CD14-positive monocyte (primary cell): ENCODE results near the gene KLF14. TPM values are rescaled to one million over a fixed set of nuclear protein-coding genes. Genes with fewer than 3 reads are reported as not detected.

Experiments
- DNase-seq, 3 donors: peaks; one replicate each; pipeline ENCODE4 v3.0.0-alpha.2; 2011 to 2022
- H2AFZ ChIP-seq: 2 replicates; pipeline ENCODE4 v1.6.0; 2012; ENCODE audit warnings: mild to moderate bottlenecking, low read depth, low read length, inconsistent platforms; ENCODE audit not compliant: insufficient read depth, poor library complexity, severe bottlenecking
- H3K27ac ChIP-seq, 2 donors: 1 replicate in 1 of 2; 2 replicates in 1 of 2; pipeline ENCODE4 v1.5.1; 2012 to 2013; ENCODE audit warnings: low read length in 2 of 2, control low read depth in 1 of 2, inconsistent platforms in 1 of 2, low read depth in 1 of 2, mild to moderate bottlenecking in 1 of 2
- H3K27me3 ChIP-seq, 2 donors: one replicate each; pipeline versions ENCODE4 v1.6.0 to v1.6.1; 2011 to 2013; ENCODE audit warnings: low read length in 2 of 2; ENCODE audit not compliant: control insufficient read depth in 2 of 2, insufficient read depth in 2 of 2
- H3K36me3 ChIP-seq, 2 donors: replicated peaks in 1 of 2; 1 replicate in 1 of 2; 2 replicates in 1 of 2; pipeline versions ENCODE4 v1.5.1 to v1.6.1; 2012 to 2013; ENCODE audit warnings: low read length in 2 of 2, control low read depth in 1 of 2, inconsistent platforms in 1 of 2, mild to moderate bottlenecking in 1 of 2; ENCODE audit not compliant: insufficient read depth in 2 of 2, control insufficient read depth in 1 of 2
- H3K4me1 ChIP-seq, 2 donors: 1 replicate in 1 of 2; 2 replicates in 1 of 2; pipeline versions ENCODE4 v1.5.1 to v1.6.1; 2012 to 2013; ENCODE audit warnings: low read length in 2 of 2, control low read depth in 1 of 2, inconsistent platforms in 1 of 2, mild to moderate bottlenecking in 1 of 2, moderate library complexity in 1 of 2; ENCODE audit not compliant: insufficient read depth in 2 of 2, control insufficient read depth in 1 of 2
- H3K4me2 ChIP-seq: replicated peaks from 2 replicates; pipeline ENCODE3; 2012; ENCODE audit warnings: low read length, moderate library complexity, mild to moderate bottlenecking; ENCODE audit not compliant: poor library complexity, severe bottlenecking; ENCODE audit errors: extremely low read depth
- H3K4me3 ChIP-seq, 3 experiments: fragments of 200-600 bp in 1 of 3; sonication (generic) in 1 of 3; replicated peaks in 1 of 3; 1 replicate in 2 of 3; 2 replicates in 1 of 3; pipeline ENCODE4 v1.5.1; 2011 to 2013; ENCODE audit warnings: low read length in 3 of 3, mild to moderate bottlenecking in 3 of 3, control low read depth in 2 of 3, low read depth in 2 of 3, inconsistent platforms in 1 of 3, moderate library complexity in 1 of 3
- H3K79me2 ChIP-seq: 2 replicates; pipeline ENCODE4 v1.6.0; 2012; ENCODE audit warnings: mild to moderate bottlenecking, control low read depth, inconsistent platforms, low read length, moderate library complexity; ENCODE audit not compliant: insufficient read depth
- H3K9ac ChIP-seq: 2 replicates; pipeline ENCODE4 v1.6.0; 2017; ENCODE audit warnings: low read length, mild to moderate bottlenecking; ENCODE audit not compliant: insufficient read depth, poor library complexity, severe bottlenecking
- H3K9me3 ChIP-seq, 2 donors: replicated peaks in 1 of 2; 1 replicate in 1 of 2; 2 replicates in 1 of 2; pipeline versions ENCODE4 v1.5.1 to v1.6.1; 2012 to 2013; ENCODE audit warnings: low read length in 2 of 2, control low read depth in 1 of 2; ENCODE audit not compliant: control insufficient read depth in 1 of 2, insufficient read depth in 1 of 2
- H4K20me1 ChIP-seq: 2 replicates; pipeline ENCODE4 v1.6.0; 2012; ENCODE audit warnings: mild to moderate bottlenecking, low read length, control low read depth, moderate library complexity; ENCODE audit not compliant: insufficient read depth
- H3K27ac Mint-ChIP-seq, 7 donors: one replicate each; pipeline ENCODE4 v1.8.0; 2020; ENCODE audit warnings: mild to moderate bottlenecking in 7 of 7, mixed read lengths in 7 of 7, moderate library complexity in 6 of 7, inconsistent platforms in 2 of 7
- H3K27me3 Mint-ChIP-seq, 3 donors: one replicate each; pipeline ENCODE4 v1.8.0; 2021 to 2022; ENCODE audit warnings: low read depth in 3 of 3, mild to moderate bottlenecking in 3 of 3, mixed read lengths in 3 of 3, moderate library complexity in 3 of 3, inconsistent platforms in 1 of 3
- H3K36me3 Mint-ChIP-seq, 2 donors: one replicate each; pipeline ENCODE4 v1.8.0; 2020; ENCODE audit warnings: mixed read lengths in 2 of 2, inconsistent platforms in 1 of 2, mild to moderate bottlenecking in 1 of 2
- H3K4me1 Mint-ChIP-seq: one replicate; pipeline ENCODE4 v1.8.0; 2020; ENCODE audit warnings: mild to moderate bottlenecking, mixed read lengths
- H3K4me3 Mint-ChIP-seq, 2 donors: one replicate each; pipeline ENCODE4 v1.8.0; 2020; ENCODE audit warnings: mild to moderate bottlenecking in 2 of 2, mixed read lengths in 2 of 2, moderate library complexity in 1 of 2
- H3K9me3 Mint-ChIP-seq, 7 donors: one replicate each; pipeline ENCODE4 v1.8.0; 2020 to 2022; ENCODE audit warnings: mixed read lengths in 7 of 7, mild to moderate bottlenecking in 6 of 7, moderate library complexity in 6 of 7, inconsistent platforms in 2 of 7
- WGBS: methylation state at CpG from one replicate; pipeline ENCODE4 v1.1.5; 2013; ENCODE audit warnings: missing lambda C conversion rate; ENCODE audit not compliant: insufficient coverage; 5-methylcytosine and 5-hydroxymethylcytosine counted together
- intact Hi-C, 2 donors: fragments of 100-400 bp; cut with micrococcal nuclease; formaldehyde crosslinking; loops; one replicate each; pipeline versions ENCODE4 v1.15.0 to v1.15.1; 2023
- polyA minus RNA-seq: library from RNA; depleted of rRNA, polyadenylated mRNA; stranded (reverse); fragments of >200 nt; gene quantifications from 2 replicates; pipeline ENCODE4 v1.2.3, GENCODE V29; 2012
- polyA plus RNA-seq, 3 donors: library from polyadenylated mRNA; depleted of rRNA in 1 of 3; unstranded in 2 of 3; stranded (reverse) in 1 of 3; fragments of 300-500 nt in 2 of 3; fragments of >200 nt in 1 of 3; fragmentation: Illumina TruSeq in 2 of 3; gene quantifications; 1 replicate in 2 of 3; 2 replicates in 1 of 3; pipeline ENCODE4 v1.2.3, GENCODE V29; 2012 to 2021
- total RNA-seq, 12 experiments: library from RNA in 1 of 12; stranded (reverse) in 1 of 12; fragments of 120-200 nt in 1 of 12; gene quantifications; one replicate each; pipeline ENCODE4 v1.2.4 and lab custom pipeline; 2013 to 2026; ENCODE audit warnings: mixed read lengths in 6 of 12, inconsistent platforms in 1 of 12
- TF ChIP-seq, protein P1 (sequence below): fragments of 200-600 bp; IDR thresholded peaks from one replicate; pipeline ENCODE4 v1.8.0; 2022; ENCODE audit warnings: antibody characterized with exemption, mild to moderate bottlenecking

KLF14 gene
- 0.04 TPM for total RNA-seq (2013)
- under 1 TPM in 1 of 3 donors, not detected in 2; 0.09 TPM for polyA plus RNA-seq
- 0.14 and 0.16 TPM in 2 replicates for polyA minus RNA-seq
- 0 to 0.48 (median 0.06) reads per million in 11 experiments for total RNA-seq (lab: John Stamatoyannopoulos, UW)

DNA sequence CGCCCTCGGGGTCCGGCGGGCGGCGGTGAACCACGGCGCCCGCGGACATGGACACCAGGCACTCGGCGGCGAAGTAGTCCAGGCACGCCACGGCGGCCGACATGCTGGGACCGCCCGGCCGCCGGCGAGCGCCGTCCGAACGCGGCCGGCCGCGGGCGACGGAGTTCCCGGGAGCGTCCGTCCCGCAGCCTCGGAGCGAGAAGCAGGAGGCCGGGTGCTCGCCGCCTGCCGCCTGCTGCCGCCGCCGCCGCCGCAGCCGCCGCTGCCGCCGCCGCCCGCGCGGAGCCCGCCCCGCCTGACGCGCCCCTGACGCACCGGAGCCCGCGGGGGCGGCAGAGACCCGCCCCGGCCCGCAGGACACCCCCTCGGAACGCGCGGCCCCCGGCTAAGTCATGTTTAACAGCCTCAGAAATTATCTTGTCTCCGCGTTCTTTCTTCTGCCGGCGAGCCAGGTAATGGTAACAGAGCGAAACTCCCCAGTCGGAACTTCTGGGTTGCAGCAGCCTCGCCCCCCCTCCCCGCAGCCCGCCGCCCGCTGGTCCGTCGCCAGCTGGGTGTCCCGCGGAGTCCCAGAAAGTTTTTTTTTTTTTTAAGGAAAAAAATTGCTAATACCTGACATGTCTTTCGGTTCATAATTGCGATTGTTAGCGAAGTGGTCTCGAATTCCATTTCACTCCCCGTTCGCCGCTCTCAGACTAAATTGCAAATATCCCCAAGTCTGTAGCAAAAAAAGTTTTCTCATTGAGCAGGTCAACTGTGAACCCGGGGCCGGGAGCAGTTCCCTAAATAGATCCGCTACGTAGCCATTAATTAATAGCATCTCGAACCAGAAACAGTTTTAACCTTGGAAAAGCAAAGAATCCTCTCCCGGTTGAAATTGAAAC is at the start of gene KLF14:
Gene KLF14, minus strand, starts transcription at position 277 of the 884 bp plus-strand sequence. Its CDS starts 174 bp downstream, at position 103.
- peak within 1 kb of the TSS in 4 of 7 donors; percentile 19 to 63 (median 58) for H3K27ac Mint-ChIP-seq
- peak within 1 kb of the TSS; percentile 81 for H3K4me2 ChIP-seq
- H3K4me1 ChIP-seq = peaks cover 8 to 14% of the 10 kb centered on the region in 2 donors
- H3K9ac ChIP-seq = peak within 1 kb of the TSS; percentile 48
- H3K4me3 Mint-ChIP-seq = peak within 1 kb of the TSS; percentile 87 to 95
- H3K9me3 ChIP-seq = peaks cover 24% of the 10 kb centered on the region in 2 donors
- H3K36me3 Mint-ChIP-seq = peaks cover 6 to 14% of the 10 kb centered on the region in 2 donors
- TF ChIP-seq, protein P1, sequence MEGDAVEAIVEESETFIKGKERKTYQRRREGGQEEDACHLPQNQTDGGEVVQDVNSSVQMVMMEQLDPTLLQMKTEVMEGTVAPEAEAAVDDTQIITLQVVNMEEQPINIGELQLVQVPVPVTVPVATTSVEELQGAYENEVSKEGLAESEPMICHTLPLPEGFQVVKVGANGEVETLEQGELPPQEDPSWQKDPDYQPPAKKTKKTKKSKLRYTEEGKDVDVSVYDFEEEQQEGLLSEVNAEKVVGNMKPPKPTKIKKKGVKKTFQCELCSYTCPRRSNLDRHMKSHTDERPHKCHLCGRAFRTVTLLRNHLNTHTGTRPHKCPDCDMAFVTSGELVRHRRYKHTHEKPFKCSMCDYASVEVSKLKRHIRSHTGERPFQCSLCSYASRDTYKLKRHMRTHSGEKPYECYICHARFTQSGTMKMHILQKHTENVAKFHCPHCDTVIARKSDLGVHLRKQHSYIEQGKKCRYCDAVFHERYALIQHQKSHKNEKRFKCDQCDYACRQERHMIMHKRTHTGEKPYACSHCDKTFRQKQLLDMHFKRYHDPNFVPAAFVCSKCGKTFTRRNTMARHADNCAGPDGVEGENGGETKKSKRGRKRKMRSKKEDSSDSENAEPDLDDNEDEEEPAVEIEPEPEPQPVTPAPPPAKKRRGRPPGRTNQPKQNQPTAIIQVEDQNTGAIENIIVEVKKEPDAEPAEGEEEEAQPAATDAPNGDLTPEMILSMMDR = no peak
- H3K27me3 ChIP-seq = peaks cover 78 to 91% of the 10 kb centered on the region in 2 donors
- H3K4me1 Mint-ChIP-seq = peaks cover 16% of the 10 kb centered on the region
- DNase-seq = peak in 2 of 3 donors; percentile 15 to 27
- H3K27me3 Mint-ChIP-seq = peaks cover 73 to 82% (median 76%) of the 10 kb centered on the region in 3 donors
- H3K4me3 ChIP-seq = peak within 1 kb of the TSS; percentile 34 to 97 (median 77)
- H3K9me3 Mint-ChIP-seq = peaks cover 16 to 43% (median 37%) of the 10 kb centered on the region in 7 donors
- WGBS = under 1% methylated on average over 88 of the region's 100 CpGs
- no peaks in the 10 kb centered on the region for H4K20me1 ChIP-seq
- H3K79me2 ChIP-seq = no peaks in the 10 kb centered on the region
- intact Hi-C loops = no loop called here
- H2AFZ ChIP-seq = peak within 1 kb of the TSS; percentile 78
- no peak within 1 kb of the TSS for H3K27ac ChIP-seq
- no peaks in the 10 kb centered on the region for H3K36me3 ChIP-seq

DNA sequence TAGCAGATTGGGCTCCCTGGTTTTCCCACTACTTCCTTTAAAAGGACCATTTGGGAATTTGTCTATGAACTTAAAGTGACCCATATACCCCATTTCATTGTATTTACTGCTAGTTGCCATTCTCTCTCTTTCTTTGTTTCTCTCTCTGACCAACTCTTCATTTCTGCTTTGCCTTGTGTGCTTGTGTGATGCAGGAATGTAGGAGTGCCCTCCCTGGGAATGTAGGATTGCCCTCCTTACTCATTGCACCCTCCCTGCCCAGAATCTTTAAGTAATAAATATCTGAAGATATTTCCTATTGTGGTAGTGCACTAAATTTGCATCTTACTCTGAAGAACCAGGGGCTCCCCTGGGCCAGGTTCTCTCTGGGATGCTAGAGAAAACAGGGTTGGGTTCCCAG is 47.3 kb upstream of the KLF14 start:
- H3K27me3 ChIP-seq = peaks cover 0 to 2% of the 10 kb centered on the region in 2 donors
- H3K79me2 ChIP-seq = no peaks in the 10 kb centered on the region
- H3K9ac ChIP-seq = no peak overlapping the region
- intact Hi-C loops = no loop called here
- no peak overlapping the region for H3K4me3 ChIP-seq
- TF ChIP-seq, protein P1 = no peak
- Mint-ChIP-seq H3K9me3 (peaks cover 4 to 16% (median 7%) of the 10 kb centered on the region in 7 donors), H3K4me1 (no peaks in the 10 kb centered on the region), H3K4me3 (no peak overlapping the region), H3K27ac (no peak overlapping the region), H3K36me3 (no peaks in the 10 kb centered on the region), H3K27me3 (peaks cover 0 to 14% (median 2%) of the 10 kb centered on the region in 3 donors)
- H3K9me3 ChIP-seq = peaks cover 6 to 7% of the 10 kb centered on the region in 2 donors
- H3K27ac ChIP-seq = no peak overlapping the region
- no peaks in the 10 kb centered on the region for H3K4me1 ChIP-seq
- no peaks in the 10 kb centered on the region for H4K20me1 ChIP-seq
- H2AFZ ChIP-seq = no peak overlapping the region
- no peaks in the 10 kb centered on the region for H3K36me3 ChIP-seq
- no peak for DNase-seq
- no peak overlapping the region for H3K4me2 ChIP-seq
